H1 (cell line): ENCODE data around the gene UBE4B. TPM values are rescaled to one million over a fixed set of nuclear protein-coding genes. Genes with fewer than 3 reads are reported as not detected.

Experiments
- ATF2 ChIP-seq: IDR thresholded peaks from 2 replicates; pipeline ENCODE4 v1.6.1; 2012; ENCODE audit warnings: low read length, inconsistent platforms
- CBX8 ChIP-seq: fragments of 300-800, 300-1000 bp; sonication (generic); IDR thresholded peaks from 2 replicates; pipeline ENCODE4 v1.7.1; 2016; ENCODE audit warnings: low read depth, low read length, borderline replicate concordance
- CHD7 ChIP-seq: fragments of 300-600 bp; sonication (generic); IDR thresholded peaks from 2 replicates; pipeline ENCODE4 v1.7.1; 2012; ENCODE audit warnings: low read length, moderate library complexity, mild to moderate bottlenecking, inconsistent platforms; ENCODE audit not compliant: insufficient replicate concordance
- CREB1 ChIP-seq: IDR thresholded peaks from 2 replicates; pipeline ENCODE4 v1.6.1; 2012; ENCODE audit warnings: inconsistent platforms
- EZH2 ChIP-seq: fragments of 200-600 bp; sonication (generic); IDR thresholded peaks from 2 replicates; pipeline ENCODE4 v1.7.1; 2012; ENCODE audit warnings: low read depth, mild to moderate bottlenecking, moderate library complexity, low read length, inconsistent platforms; ENCODE audit not compliant: severe bottlenecking
- GABPA ChIP-seq: IDR thresholded peaks from 2 replicates; pipeline ENCODE4 v1.6.1; 2011; ENCODE audit warnings: mild to moderate bottlenecking, low read length, moderate library complexity, borderline replicate concordance; ENCODE audit not compliant: insufficient read depth
- HDAC2 ChIP-seq, 2 experiments: fragments of 300-600 bp in 1 of 2; sonication (generic) in 1 of 2; IDR thresholded peaks; 2 replicates each; pipeline ENCODE4 v1.6.1; 2011 to 2012; ENCODE audit warnings: low read depth in 2 of 2, low read length in 2 of 2, mild to moderate bottlenecking in 2 of 2, moderate library complexity in 2 of 2, borderline replicate concordance in 1 of 2, inconsistent platforms in 1 of 2
- KDM1A ChIP-seq: fragments of 200-600, 300-600 bp; sonication (generic); IDR thresholded peaks from 2 replicates; pipeline ENCODE4 v1.7.1; 2016; ENCODE audit warnings: mild to moderate bottlenecking, low read length, borderline replicate concordance
- MAX ChIP-seq: IDR thresholded peaks from 2 replicates; pipeline ENCODE4 v1.6.1; 2012; ENCODE audit warnings: inconsistent platforms
- polyA plus RNA-seq, 7 experiments: library from polyadenylated mRNA; depleted of rRNA in 3 of 7; stranded (reverse) in 5 of 7; unstranded in 2 of 7; fragments of >200 nt in 5 of 7; fragments of 200-250 nt in 2 of 7; gene quantifications; 1 replicate in 5 of 7; 2 replicates in 1 of 7; 4 replicates in 1 of 7; pipeline versions ENCODE4 v1.2.1 to v1.2.3, GENCODE V29; 2011 to 2013; ENCODE audit warnings: missing spikeins in 2 of 7, mixed read lengths in 2 of 7
- total RNA-seq: library from RNA; stranded (reverse); fragmentation: NEBNext Ultra II Directional; extraction: Animal tissue kit (Norgen Biotek cat#: 25700); gene quantifications from 2 replicates; pipeline ENCODE4 v1.2.1, GENCODE V29; 2021

Gene UBE4B
- total and polyA plus RNA-seq, 2 of the 8 experiments (the other 6 are each of a cell fraction or from before 2014, with no cell fraction given), result 24.5 to 90.1 TPM

- TF ChIP-seq CHD7 (no peak), CREB1 (no peak), ATF2 (no peak), GABPA (no peak), HDAC2 (IDR thresholded peaks at IDR 0.05; ENCODE audit: borderline replicate concordance in 1 of 2, low read depth in 2 of 2, low read length in 2 of 2) (no peak), MAX (no peak), CBX8 (no peak), EZH2 (no peak), KDM1A (no peak)
These were observed 180.5 kb downstream of the UBE4B start (continued) for GRCh38 chr1:10213186-10213705.
